ENCODE results near the gene MTPN.

GRCh38 chr7:135917721-135918120 is 59.4 kb downstream of the MTPN start:
- TF ChIP-seq, protein P1, sequence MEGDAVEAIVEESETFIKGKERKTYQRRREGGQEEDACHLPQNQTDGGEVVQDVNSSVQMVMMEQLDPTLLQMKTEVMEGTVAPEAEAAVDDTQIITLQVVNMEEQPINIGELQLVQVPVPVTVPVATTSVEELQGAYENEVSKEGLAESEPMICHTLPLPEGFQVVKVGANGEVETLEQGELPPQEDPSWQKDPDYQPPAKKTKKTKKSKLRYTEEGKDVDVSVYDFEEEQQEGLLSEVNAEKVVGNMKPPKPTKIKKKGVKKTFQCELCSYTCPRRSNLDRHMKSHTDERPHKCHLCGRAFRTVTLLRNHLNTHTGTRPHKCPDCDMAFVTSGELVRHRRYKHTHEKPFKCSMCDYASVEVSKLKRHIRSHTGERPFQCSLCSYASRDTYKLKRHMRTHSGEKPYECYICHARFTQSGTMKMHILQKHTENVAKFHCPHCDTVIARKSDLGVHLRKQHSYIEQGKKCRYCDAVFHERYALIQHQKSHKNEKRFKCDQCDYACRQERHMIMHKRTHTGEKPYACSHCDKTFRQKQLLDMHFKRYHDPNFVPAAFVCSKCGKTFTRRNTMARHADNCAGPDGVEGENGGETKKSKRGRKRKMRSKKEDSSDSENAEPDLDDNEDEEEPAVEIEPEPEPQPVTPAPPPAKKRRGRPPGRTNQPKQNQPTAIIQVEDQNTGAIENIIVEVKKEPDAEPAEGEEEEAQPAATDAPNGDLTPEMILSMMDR (IDR thresholded peaks at IDR 0.05), result no peak
- TF ChIP-seq EP300 (IDR thresholded peaks at IDR 0.05), result no peak
